SU-DHL-6 (cell line): ENCODE data around the gene PRPF18.

Experiments used
- CTCF ChIP-seq: fragments of 200-600 bp; sonication (generic); IDR thresholded peaks from one replicate; pipeline ENCODE4 v1.5.1; 2017; ENCODE audit warnings: antibody characterized with exemption, mild to moderate bottlenecking, low read length, moderate library complexity; ENCODE audit not compliant: insufficient read depth, poor library complexity, severe bottlenecking
- EZH2phosphoT487 ChIP-seq: fragments of 200-600 bp; sonication (generic), shearing (Covaris generic); conservative IDR thresholded peaks from 2 replicates; pipeline ENCODE4 v1.6.1; 2018; ENCODE audit warnings: mild to moderate bottlenecking, antibody characterized with exemption, low read length, moderate library complexity, mixed read lengths

DNA sequence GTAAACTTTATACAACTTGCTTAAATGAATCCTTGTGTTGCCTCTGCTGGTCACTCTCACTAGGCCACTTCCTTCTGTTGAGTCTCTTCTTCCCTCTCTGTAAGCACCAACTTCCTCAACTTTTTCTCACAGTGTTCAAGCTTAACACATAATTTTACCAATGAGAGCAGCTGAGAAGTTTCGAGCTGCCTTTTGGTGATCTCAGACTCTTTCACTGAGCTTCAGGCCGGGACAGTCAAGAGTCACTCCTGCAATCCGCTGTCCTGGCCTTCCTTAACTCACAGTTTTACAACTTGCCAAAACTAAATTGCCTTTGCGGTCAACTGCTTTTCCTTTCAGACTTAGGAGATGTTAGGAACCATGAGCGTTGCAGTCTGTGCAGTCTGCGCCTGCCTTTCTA, 47.4 kb downstream of the PRPF18 start:
- no peak for TF ChIP-seq CTCF
- TF ChIP-seq EZH2phosphoT487, result no peak
